VCaP (cell line): ENCODE data around the gene BSX.

Source experiments
- H3K27ac ChIP-seq: fragments of 450-650 bp; 2 replicates; pipeline ENCODE4 v1.5.1; 2017
- TF ChIP-seq, protein P1 (sequence below): fragments of 450-650 bp; conservative IDR thresholded peaks from 2 replicates; pipeline ENCODE4 v1.5.1; 2017; ENCODE audit warnings: mild to moderate bottlenecking, moderate library complexity

Gene BSX

DNA sequence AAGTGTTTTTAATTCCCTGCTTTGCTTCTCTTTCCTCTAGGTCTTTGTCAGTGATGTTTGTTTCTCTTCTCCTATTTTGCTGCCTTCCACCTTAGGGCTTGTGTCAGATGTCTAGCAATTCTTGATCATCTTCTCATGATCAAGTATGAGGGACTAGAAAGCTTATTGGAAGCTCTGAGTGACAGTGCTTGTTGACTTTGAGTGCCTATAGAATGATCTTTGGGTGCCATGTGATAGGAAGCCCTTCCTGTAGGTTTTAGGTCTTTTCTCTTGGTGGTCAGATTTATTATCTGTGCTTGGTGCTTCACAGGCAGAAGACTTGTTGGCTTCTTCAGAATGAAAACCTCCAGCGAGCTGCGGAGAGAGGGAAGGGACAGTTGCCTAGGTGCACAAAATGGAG, 43.1 kb downstream of the BSX start:
- TF ChIP-seq, protein P1, sequence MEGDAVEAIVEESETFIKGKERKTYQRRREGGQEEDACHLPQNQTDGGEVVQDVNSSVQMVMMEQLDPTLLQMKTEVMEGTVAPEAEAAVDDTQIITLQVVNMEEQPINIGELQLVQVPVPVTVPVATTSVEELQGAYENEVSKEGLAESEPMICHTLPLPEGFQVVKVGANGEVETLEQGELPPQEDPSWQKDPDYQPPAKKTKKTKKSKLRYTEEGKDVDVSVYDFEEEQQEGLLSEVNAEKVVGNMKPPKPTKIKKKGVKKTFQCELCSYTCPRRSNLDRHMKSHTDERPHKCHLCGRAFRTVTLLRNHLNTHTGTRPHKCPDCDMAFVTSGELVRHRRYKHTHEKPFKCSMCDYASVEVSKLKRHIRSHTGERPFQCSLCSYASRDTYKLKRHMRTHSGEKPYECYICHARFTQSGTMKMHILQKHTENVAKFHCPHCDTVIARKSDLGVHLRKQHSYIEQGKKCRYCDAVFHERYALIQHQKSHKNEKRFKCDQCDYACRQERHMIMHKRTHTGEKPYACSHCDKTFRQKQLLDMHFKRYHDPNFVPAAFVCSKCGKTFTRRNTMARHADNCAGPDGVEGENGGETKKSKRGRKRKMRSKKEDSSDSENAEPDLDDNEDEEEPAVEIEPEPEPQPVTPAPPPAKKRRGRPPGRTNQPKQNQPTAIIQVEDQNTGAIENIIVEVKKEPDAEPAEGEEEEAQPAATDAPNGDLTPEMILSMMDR: no peak
- no peak overlapping the region for H3K27ac ChIP-seq

GRCh38 chr11:122937983-122938382, 43.7 kb downstream of the BSX start:
- TF ChIP-seq, protein P1: no peak
- no peak overlapping the region for H3K27ac ChIP-seq

DNA sequence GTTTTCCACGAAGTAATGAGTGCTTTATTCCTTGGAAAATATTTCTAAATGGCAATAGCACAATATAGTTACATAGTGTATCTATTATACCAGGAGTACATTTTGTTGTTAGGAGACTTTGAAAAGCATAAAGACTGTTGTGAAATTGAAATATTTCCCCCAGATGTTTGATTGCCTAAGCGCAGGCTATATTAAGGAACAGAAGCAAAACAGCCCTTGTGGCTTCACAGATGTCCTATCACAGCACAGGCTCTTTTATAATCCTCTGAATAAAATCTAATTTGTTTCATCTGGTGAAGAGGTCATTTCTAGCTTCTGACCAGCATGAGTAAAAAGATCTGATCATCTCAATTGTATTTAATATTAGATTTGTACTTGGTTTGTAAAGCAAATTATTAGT, 48.2 kb downstream of the BSX start:
- TF ChIP-seq, protein P1: no peak
- H3K27ac ChIP-seq: no peak overlapping the region

- no peak overlapping the region for H3K27ac ChIP-seq
- TF ChIP-seq, protein P1: no peak
Observed at GRCh38 chr11:122931510-122931909, 50.1 kb downstream of the BSX start.
